SK-N-SH (cell line): Measurements from ENCODE around the gene CALML4. TPM values are rescaled to one million over a fixed set of nuclear protein-coding genes. Genes with fewer than 3 reads are reported as not detected.

Source experiments
- USF2 ChIP-seq: fragments of 150-350 bp; IDR thresholded peaks from 2 replicates; pipeline ENCODE4 v1.6.1; 2017; ENCODE audit warnings: antibody characterized with exemption, low read length, low read depth, borderline replicate concordance
- polyA plus RNA-seq, 3 experiments: library from polyadenylated mRNA; depleted of rRNA; stranded (reverse); fragments of >200 nt; gene quantifications; 2 replicates each; pipeline ENCODE4 v1.2.3, GENCODE V29; 2012
- TF ChIP-seq, protein P1 (sequence below): fragments of 200-600 bp; sonication (generic); IDR thresholded peaks from 2 replicates; pipeline ENCODE4 v1.6.1; 2017; ENCODE audit warnings: antibody characterized with exemption, mild to moderate bottlenecking, moderate library complexity

The CALML4 gene
- polyA plus RNA-seq, 1 of the 3 experiments (the other 2 are of a cell fraction) = 3.1 TPM

GRCh38 chr15:68143129-68143528, 62.0 kb downstream of the CALML4 start (continued):
- TF ChIP-seq, protein P1, sequence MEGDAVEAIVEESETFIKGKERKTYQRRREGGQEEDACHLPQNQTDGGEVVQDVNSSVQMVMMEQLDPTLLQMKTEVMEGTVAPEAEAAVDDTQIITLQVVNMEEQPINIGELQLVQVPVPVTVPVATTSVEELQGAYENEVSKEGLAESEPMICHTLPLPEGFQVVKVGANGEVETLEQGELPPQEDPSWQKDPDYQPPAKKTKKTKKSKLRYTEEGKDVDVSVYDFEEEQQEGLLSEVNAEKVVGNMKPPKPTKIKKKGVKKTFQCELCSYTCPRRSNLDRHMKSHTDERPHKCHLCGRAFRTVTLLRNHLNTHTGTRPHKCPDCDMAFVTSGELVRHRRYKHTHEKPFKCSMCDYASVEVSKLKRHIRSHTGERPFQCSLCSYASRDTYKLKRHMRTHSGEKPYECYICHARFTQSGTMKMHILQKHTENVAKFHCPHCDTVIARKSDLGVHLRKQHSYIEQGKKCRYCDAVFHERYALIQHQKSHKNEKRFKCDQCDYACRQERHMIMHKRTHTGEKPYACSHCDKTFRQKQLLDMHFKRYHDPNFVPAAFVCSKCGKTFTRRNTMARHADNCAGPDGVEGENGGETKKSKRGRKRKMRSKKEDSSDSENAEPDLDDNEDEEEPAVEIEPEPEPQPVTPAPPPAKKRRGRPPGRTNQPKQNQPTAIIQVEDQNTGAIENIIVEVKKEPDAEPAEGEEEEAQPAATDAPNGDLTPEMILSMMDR = no peak
- TF ChIP-seq USF2 = no peak

Other genes starting within 250 kb of the CALML4 start
- 9.0 and 9.8 TPM in 2 replicates for gene PIAS1, start 151.0 kb downstream of the CALML4 start, polyA plus RNA-seq (2012; rRNA removed)
- 27.5 and 32.2 TPM in 2 replicates for gene CLN6, start 24.4 kb upstream of the CALML4 start, polyA plus RNA-seq (2012; rRNA removed)
- gene FEM1B, start 72.4 kb upstream of the CALML4 start, polyA plus RNA-seq (2012; rRNA removed) = 14.0 and 22.2 TPM in 2 replicates
- gene ITGA11, start 226.8 kb upstream of the CALML4 start, polyA plus RNA-seq (2012; rRNA removed) = 0.49 and 0.52 TPM in 2 replicates